Activated naive CD4-positive, alpha-beta T cell treated with Interleukin-2 at 50 U/mL for 16 hours (primary cell): ENCODE measurements around the gene AGAP1.

Experiments used
- DNase-seq: peaks from one replicate; pipeline ENCODE4 v3.0.0-alpha.2; 2020

AGAP1 gene

DNA sequence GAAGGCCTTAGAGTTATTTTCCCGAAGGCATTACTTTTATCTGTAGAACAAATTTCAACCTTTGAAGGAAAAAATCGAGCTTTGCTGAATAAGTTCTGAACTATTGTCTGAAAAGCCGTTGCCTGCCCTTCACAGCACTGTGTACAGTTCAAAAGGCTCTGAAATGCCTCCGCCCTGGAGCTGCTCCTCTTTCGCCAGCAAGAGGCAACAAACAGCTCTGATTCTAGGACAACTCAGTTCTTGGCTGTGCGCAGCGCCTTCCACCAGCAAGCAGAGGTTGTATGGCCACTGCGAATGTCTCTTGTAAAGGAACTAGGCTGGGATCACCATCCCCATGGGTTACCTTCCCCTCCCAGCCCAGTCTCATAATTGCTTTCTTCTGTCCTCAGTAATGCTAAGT, 365.8 kb downstream of the AGAP1 start:
- DNase-seq: no peak

DNA sequence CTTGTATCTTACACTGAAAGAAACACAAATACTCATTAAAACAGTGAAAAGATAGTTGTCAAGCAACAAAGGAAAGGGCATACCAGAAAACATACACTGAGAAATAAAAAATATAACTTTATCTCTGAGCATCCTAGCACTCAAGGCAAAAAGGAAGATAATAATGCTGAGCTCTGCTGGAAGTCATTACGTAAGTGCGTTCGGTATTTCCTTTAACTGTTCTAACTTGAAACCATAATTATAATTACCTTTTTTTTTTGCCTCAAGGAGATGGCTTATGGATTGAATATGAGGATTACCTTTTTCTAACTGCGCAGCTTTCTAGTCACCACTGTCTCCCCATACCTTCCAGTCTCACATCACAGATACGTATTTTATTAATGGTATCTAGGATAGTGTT, 366.3 kb downstream of the AGAP1 start:
- DNase-seq: no peak

DNA sequence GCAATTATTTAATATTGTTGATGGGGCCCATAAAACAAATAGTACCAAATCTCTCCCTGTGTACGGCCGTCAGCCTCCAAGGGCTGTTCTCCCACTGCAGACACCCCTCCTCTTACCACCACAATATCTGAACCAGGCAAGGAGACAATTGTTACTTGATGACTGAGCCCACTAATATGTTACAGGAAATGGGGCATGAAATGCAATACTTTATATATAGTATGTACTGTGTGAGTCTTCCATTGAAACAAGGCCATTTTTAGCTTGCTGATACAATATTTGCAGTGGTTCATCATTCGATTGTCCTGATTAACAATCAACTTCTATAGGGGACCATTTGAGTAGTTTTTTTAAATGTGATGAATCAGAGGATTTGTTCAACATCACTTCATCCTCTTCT, 367.0 kb downstream of the AGAP1 start:
- no peak for DNase-seq

DNA sequence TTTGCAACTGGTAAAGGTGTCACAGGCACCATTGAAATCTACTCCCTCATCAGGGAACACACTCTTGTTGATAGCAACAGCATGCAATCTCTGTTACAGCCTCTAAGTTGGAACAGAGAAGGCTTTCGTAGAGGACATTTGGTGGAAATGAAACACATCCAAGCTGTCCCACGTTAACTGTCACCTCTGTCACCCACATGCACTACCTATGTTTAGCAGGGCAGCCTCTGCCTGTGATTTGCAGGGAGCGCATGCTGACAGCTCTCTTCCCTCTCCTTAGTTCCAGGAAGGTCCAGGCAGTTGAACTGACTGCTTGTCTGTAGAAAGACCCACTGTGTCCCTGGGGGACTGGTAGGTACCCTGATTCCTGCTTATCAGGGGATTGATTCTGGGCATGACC, 367.5 kb downstream of the AGAP1 start:
- no peak for DNase-seq

DNA sequence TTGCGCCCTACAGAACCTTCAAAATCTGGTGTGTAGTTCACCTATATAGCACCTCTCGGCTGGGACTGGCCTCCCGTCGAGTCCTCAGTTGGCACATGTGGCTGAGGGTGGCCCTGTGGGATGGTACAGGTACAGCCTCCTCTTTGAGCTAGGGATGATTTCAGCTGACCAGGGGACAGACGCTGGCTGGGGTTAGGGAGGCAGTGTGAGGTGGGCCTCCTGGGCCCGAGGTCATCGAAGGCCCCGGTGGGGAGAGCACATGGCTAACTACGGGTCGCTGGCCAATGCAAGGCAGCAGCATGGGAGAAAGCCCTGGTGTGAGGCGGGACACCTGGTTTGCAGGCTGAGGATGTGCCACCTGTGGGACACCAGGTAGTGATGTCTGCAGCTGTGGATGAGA, 369.6 kb downstream of the AGAP1 start:
- DNase-seq: no peak

DNA sequence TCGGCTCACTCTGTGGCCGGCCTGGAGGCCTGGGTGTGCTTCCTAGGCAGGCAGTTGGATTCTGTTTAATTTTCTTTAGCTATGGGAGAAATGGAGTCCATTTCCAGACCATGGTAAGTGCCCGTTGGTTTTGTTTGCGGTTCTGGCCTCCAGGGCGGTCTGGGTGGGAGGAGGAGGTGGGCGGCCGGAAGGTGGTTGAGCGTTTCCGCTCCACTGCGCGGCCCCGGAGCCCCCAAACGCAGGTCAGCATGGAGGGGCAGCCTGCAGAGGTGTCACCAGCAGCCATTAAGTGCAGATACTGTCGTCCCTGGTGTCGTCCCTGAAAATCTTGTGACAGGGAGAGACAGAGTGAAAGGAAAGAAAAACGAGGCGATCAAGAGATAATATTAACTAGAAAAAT, 370.5 kb downstream of the AGAP1 start:
- no peak for DNase-seq

DNA sequence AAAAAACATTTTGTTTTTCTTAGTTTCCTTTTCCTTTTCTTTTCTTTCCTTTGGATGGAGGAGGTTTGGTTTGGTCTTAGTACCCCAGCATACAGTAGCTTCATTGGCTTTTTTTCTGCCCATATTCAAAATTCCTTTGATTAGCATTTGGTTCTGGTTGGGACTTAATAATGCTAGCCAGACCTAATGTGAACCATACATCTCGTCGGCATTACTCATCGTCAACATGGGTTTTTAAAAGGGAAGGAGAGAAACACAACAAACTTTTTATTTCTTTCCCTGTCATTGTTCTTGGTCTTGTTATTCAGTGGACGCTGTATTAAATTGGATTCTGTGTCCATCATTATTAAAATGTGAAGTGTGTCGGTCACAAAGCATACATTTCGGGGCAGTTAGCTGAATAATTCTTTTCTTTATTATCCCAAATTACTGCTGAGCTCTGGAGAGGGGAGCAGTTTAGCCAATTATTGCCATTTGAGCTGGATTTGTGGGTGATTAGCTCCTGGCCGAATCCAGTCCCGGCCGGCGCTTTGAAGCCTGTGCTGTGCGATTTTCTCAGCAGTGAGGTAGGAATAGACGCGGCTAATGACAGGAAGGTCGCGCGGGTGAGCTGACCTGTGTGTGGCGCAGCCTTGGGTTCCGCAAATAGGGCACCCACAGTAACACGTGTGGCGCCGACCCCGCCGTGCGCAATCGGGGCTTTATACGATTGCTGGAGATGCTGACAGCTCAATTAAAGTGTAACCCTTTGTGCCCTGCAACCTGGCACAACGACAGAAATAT, 371.1 kb downstream of the AGAP1 start:
- DNase-seq: no peak

DNA sequence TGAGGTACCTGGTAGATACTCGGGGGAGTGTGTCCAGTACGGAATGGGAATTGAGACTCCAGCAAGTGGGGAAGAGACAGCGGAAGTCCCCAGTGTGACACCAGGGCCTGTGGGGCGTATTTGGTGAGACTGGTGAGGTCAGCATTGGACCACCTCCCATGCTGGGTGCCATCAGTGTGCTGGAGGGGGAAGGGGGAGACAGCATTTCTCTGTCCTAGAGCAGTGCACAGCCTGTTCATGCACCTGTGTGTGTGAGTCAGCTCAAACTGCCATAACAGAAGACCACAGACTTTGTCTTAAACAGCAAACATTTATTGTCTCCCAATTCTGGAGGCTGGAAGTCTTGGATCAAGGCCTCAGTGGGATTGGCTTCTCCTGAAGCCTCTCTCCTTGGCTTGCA, 372.5 kb downstream of the AGAP1 start:
- DNase-seq: no peak

DNA sequence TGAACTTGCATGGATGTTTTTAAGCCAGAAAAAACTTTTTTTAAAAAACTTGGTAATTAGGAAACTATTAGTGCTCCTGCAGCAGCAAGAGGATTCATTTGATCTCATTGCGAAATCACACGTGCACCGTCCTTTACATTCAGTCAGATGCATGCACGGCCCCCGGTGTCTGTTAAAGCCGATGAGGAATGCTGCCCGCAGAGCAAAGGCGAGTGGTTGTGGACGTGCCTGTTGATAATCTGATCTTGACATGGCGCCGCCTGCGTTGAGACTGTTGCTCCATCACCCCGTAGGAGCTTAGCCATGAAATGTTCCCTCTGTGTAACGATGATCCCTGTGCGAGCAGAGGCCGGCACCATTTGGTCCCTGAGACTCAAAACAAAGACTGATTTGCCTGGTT, 374.4 kb downstream of the AGAP1 start:
- no peak for DNase-seq

DNA sequence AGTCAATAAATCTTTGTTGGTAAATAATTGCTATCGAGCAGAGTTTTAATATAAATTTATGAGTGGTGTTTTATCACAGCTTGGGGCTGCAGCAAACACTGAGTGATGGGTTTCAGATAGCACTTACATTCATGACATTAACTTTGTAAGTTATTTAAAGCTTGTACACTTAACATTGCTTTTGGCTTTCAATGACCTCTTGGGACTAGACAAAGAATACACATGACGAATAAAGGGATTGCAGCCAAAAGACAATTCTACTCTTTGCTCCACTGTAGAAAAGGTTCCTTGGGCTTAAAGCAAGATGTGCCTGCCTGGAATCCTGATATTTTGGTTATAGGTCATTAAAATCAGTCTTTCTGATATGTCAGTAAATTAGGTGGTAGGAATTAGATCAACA, 374.8 kb downstream of the AGAP1 start:
- DNase-seq: no peak

DNA sequence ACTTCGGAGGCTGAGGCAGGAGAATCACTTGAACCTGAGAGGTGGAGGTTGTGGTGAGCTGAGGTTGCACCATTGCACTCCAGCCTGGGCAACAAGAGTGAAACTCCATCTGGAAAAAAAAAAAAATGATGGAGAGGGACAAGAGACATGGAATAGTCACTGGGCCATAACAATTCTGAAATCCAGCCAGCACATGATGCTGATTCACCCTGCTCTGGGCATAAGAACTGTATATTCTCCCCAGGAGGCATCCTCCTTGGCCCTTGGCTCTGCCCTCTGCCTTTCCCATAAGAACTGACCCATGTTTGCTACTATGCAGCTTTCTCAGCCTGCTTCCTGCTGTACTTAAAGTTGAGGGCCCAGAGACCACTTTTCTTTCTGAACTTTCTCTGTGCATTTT, 376.7 kb downstream of the AGAP1 start:
- no peak for DNase-seq

DNA sequence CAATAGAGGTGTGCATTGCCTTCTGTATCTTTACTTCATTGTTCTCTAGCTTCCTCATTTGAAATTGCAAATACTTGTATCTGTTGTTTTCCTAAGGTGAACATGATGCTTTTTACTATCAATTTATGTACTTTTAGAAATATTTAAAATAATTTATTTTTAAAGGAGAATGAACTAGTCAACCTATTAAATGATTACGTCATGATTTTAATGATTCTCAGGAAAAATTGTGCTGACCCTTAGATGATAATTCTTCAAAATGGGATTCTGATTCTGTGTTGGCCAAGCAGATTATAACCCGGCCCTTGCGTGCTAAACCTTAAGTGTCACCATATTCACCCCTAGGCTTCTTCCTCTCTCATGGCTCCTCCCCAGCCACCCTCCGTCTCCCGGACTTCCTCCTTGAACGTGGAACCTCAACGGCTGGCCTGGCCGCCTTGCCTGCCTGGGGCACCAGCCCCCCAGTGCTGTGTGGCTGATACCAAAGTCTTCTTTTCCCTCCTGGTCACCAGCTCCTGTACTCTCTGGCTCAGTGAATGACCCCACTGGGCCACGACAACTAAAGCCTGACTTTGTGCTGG, 382.3 kb downstream of the AGAP1 start:
- no peak for DNase-seq

DNA sequence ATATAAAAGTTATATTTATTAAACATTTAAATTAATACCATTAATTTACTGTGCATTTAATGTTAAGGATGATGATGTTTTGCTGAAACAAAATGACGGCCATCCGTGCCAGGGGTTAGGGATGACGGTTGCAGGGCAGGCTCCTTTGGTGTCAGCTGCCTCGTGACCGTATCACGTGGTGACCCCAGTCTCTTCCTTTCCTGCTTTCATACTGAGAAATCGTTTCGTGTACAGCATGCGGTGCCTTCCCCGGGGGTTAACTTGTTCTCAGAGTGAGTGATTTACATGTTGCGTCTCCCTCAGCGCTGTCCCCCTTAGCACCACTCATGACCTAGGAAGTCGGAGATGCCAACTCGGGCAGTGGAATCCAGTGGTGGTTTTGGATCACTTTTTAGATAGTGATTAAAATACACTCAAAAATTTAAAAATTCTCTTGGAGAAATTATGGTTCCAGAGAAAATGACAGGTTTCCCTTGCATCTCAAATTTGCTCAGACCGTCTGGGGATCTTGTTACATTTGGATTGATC, 383.5 kb downstream of the AGAP1 start:
- no peak for DNase-seq

DNA sequence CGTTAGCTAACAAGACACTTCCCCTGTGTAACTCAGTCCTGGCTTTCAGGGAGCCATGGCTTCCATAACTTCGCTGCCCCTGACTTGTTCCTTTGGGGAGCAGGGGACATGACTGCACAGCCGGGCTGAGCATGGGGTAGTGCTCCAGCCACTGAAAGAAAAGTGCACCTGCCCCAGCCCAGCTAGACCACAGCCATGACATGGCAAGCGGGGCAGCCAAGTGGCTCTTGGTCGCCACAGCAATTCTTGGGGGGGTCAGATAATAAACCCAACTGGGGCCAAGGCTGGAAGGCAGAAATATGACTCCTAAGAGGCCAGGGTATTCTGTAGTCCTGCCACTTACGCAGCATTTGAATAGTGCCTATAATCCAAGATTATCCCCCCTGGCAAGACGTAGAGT, 385.3 kb downstream of the AGAP1 start:
- DNase-seq: no peak

DNA sequence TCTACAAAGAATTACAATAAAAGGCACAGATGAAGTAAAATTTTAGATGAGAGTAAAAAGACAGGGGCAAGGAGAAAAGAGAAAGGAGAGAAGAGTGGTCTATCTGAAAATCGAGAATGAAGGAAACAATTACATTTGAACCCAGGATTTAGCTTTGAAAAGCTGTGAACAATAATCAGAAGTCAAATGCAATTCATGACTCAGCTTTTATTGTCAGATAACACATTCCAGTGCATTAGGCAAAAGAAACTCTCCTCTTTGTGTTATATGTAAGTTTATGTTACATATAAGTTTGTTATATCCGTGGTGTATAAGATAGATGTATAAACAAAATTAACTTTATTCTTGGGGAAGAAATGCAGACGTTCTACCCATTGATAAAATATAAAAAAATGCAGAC, 389.8 kb downstream of the AGAP1 start:
- DNase-seq: no peak

DNA sequence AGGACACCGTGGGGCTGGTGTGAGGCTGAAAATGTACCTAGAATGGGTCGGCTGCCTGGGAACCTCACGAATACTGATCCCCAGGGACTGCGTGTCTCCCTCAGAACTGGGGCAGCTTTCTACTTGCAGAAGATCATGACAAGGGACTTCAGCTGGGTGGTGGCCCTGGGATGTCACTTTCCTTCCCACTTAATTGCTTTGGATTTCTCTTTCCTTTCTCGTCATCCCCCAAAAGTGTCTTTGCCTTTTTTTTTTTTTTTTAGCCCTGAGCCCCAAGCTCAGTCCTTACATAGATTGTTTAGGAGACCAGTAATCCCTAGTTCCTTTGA, 395.4 kb downstream of the AGAP1 start:
- DNase-seq: no peak

DNA sequence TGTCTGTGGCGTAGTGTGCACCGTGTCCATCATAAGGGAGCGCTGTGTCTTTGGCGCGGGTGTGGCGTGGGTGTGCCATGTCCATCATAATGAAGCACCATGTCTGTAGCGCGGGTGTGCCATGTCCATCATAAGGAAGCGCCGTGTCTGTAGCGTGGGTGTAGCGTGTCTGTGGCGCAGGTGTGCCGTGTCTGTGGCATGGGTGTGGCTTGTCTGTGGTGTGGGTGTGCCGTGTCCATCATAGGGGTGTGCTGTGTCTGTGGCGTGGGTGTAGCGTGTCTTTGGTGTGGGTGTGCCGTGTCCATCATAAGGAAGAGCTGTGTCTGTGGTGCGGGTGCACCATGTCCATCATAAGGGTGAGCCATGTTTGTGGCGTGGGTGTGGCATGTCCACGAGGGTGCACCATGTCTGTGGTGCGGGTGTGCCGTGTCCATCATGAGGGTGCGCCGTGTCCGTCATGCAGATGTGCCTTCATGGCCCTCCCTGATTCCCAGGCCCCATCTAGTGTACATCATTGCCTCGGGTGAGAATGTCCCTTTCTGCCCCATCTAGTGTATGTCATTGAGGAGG, 399.4 kb downstream of the AGAP1 start:
- no peak for DNase-seq

DNA sequence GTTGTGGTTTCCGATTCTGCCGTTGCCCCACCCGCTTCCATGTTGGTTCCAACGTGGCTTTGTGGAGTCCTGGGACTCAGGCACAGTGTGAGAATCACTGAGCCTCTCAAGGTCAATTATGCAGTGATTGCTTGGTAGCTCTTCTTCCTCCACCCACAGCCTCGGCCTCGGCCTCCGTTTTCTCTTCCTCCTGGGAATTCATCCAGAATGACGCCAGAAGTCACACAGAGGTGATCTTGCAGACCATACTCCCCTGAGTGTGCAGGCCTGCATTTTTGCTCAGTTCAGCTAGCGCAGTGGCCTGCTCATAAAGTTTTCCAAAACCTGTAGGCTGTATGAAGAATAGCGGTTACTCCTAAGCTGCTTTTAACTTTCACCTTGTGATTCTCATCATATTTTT, 401.0 kb downstream of the AGAP1 start:
- DNase-seq: no peak

DNA sequence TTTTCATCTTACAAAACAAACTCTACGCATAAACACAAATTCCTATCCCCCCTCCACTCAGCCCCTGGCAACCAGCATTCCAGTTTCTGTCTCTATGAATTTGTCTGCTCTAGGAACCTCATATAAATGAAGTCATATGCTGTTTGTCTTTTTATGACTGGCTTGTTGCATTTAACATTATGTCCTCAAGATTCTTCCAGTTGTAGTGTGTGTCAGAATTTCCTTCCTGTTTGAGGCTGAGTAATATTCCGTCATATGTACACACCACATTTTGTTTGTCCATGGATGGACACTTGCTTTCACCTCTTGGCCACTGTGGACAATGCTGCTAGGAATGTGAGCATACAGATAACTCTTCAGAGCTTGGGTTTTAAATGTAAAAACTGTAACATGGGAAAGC, 402.2 kb downstream of the AGAP1 start:
- DNase-seq: no peak

DNA sequence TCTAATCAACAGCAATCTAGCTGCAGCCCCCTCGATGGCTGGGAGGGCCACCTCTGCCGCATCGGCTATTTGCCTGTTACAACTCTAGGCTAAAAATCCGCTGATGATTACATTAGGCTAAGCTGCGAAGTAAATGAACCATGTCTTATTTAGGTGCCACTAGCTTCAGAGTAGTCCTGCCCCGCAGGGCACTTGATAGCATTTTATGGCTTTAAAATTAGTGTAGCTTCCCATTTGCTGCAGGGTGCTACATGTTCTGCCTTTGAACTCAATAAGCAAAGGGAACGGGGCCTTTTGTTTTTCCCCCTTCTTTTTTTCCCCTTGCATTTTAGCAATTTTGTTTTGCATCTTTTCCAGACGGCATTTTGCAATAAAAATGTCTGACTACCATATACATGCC, 404.1 kb downstream of the AGAP1 start:
- DNase-seq: no peak

DNA sequence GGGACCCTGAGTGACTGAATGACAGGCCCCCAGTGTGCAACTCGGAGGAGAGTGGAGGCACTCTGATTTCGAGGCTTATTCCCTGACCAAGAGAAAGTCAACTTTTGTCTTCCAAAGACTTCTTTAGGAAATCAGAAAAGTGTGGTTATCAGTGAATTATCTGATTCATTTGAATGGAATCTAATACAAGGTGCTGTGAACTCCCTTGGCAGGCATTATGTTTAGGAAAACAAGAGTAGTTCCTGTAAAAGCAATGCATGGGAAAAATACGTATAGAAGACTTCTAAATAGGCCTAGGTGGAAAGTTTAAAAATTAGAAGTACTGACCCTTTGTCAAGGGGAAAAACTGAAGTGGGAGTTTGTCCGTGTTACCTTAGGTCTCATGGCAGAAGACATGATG, 404.9 kb downstream of the AGAP1 start:
- DNase-seq: no peak

DNA sequence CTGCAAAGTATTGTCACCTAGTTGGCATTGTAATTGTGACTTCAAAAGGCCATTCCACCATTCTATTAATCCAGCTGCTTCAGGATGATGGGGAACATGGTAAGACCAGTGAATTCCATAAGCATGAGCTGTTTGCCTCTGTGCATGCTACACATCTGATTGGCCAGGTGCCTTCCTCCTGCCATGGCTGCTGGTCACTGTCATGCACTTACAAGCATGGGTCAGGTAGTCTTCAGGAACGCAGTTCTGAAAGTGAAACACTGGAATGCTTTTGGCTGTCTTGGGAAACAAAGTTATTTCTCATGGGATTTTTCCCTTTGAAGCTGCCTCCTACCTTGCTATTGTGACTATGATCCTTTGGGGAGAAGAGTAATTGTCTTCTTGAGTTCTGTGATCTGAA, 406.8 kb downstream of the AGAP1 start:
- DNase-seq: no peak

DNA sequence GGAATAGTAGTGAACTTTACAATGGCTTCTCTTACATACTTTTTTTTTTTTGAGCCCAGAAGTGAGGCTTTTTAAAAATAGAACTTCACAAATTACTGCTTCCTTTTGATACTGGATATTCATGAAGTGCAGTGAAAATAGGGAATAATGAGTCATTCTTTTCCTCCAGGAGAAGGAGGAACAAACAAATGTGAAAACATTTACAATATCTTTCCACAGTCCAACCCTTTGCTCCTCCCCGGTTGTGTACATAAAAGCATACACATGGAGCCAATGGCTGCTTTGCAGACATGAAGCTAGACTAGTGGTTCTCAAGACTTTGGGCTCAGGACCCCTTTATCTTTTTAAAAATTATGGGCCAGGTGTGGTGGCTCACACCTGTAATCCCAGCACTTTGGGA, 407.4 kb downstream of the AGAP1 start:
- DNase-seq: no peak

DNA sequence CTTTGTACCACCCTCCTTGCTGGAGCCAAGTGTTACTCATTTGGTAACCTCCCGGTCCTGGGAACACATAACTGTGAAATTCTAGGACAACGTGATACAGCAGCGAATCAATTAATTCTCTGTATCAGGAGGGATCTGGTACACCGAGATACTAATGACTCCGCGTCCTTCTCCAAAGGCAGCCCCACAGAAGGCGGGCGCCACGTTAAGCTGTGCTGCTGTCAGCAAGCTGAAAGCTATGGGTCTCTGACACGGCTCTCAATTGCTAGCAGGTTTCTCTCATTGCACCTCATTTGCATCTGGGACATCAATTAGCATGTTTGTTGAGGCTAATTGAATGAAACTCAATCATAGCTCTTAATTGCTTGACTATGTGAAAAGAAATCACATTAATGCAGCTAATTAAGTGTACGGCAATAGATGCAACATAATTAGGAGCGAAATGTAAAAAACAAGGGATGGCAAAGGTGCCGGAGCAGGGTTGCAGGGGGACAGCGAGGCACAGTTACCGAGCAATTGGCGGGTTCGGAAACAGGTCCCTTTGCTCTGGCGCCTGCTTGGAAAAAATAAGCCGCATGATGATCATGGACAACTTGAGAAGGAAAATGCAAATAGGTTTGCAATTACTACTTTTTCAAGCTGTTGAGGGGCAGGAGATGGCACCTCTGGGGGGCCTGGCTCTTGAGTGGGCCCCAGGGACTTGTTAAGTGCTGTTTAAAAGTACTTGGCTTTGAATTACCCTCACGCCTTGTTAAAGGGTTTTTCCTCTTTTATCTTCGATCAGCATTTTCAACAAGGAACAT, 410.1 kb downstream of the AGAP1 start:
- no peak for DNase-seq
